Cerebellar cortex (tissue), 1 donor: ENCODE results near the gene PPP2R5C.
A peak's percentile ranks its signal among the peaks of the same experiment; 100 is the strongest.

ENCODE experiments used
- DNase-seq: peaks from one replicate; pipeline ENCODE4 v3.0.0-alpha.2; 2015; ENCODE audit warnings: low spot score

PPP2R5C gene

DNA sequence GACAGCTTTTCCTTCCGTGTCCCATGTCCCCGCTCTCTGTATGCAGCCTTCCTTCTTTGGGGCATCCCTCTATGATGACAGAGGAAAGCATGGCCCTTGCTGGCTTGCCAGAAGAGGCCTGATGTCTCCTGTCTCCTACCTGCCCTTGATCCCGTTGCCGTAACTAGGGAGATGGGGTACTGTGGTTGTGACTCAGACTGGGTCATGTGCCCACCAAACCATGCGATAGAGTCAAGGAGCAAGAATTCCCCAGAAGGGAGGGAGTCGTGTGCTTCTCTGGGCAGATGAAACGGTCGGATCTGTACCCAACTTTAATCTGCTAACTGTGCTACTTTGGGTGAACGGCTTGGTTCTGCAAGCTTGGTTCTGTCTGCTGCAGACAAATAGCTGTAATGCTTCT is 103.8 kb downstream of the PPP2R5C start:
- no peak for DNase-seq

DNA sequence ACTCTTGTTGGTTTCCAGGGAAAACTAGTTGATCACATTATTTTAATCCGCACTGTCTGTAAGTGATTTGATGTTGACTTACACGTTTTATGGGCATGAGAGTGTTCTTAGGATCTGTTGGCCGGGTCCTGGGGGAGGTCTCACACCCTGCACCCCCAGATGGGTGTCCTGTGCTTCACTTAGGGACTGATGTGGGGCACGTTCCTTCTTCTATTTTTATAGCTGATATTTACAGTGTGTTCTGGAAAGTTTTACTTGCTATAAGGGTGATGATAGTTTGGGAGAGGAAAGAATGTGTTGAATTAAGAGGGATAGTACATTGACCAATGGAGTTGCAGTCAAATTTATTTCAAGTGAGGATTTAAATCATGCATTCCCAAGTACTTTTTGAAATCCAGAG is 106.3 kb downstream of the PPP2R5C start:
- DNase-seq = no peak

- no peak for DNase-seq
These were observed 107.7 kb downstream of the PPP2R5C start for GRCh38 chr14:101869217-101869616.

DNA sequence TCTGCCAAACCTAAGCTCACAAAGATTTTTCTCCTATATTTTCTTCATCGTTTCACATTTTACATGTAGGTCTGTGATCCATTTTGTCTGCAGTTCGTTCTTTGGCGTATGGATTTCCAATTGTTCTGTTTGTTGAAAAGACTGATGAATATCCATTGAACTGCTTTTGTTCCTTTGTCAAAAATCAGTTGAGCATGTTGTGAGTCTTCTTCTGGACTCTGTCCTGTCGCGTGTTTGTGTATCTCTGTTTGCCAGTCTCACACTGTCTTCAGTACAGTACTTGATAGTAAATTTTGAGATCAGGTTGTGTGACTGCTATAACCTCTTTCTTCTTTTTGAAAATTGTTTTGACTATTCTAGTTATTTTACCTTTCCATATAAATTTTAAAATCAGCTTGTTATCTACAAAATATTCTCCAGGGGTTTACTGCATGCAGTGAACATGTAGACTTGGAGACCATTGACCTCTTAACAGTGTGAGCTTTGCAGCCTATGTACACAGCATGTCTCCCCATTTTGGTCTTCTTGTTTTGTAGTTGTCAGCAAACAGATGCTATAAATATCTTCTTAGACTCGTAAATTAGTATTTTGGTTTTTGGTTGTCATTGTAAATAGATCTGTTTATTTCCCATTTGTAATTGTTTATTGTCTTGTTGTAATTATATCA is 108.9 kb downstream of the PPP2R5C start:
- no peak for DNase-seq

DNA sequence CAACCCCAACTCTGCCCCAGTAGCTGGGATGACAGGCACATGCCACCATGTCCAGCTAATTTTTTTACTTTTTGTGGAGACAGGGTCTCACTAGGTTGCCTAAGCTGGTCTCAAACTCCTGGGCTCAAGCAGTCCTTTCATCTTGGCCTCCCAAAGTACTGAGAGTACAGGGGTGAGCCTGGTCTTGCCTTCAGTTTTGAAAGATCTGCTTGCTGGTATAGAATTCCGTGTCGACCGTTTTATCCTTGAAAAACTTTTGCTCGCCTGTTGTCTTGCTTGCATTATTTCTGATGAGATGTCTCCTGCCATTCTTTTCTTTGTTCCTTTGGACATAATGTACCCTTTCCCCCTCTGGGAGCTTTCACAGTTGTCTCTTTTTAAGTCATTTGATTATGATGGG is 110.8 kb downstream of the PPP2R5C start:
- no peak for DNase-seq

DNA sequence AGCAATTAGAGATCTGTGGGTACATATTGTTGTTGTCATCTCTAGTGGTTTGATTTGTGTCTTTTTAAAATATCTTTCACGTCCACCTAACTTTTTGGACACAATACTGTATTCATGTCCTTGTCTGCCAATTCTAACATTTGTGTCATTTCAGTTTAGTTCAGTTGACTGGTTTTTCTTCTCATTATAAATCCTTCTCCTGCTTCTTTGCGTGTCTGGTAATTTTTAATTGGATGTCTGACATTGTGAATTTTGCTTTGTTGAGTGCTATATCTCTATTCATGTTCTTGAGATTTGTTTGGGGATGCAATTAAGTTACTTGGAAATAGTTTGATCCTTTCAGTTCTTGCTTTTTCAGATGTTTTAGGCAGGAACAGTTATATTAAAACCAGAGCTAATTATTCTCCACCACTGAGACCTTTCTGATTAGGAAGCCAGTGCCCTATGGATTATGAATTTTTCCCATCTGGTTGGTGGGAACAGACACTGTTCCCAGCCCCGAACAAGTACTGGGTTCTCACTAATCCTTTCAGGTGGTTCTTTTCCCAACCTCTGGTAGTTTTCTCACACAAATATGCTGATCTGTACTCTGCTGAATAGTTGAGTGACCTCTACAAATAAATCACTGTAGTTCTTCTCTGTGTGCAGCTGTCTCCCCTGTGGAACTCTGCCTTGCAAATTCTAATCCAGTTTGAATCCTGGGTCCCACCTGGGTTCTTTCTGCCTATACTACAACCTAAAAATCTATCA is 111.7 kb downstream of the PPP2R5C start:
- DNase-seq = no peak

DNA sequence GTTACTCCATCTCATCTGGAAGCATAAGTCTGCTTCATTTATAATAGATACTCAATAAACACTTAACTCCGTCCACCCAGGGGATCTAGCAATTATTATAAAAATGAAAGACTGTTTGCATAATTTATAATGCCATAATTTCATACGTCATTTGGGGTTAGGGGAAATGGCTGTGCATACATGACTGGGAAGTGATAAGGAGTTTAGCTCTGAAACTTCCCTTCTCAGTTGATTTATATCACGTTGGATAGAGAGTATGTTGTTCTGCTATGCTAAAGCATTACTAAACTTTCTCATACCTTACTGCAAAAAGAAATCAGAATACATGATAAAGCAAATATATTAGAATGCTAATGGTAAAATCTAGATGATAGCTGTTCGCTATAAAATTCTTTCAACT is 112.5 kb downstream of the PPP2R5C start:
- DNase-seq = no peak

GRCh38 chr14:101875041-101875726 is 113.7 kb downstream of the PPP2R5C start:
- no peak for DNase-seq

- no peak for DNase-seq
These were observed 114.4 kb downstream of the PPP2R5C start for GRCh38 chr14:101875727-101876554.

DNA sequence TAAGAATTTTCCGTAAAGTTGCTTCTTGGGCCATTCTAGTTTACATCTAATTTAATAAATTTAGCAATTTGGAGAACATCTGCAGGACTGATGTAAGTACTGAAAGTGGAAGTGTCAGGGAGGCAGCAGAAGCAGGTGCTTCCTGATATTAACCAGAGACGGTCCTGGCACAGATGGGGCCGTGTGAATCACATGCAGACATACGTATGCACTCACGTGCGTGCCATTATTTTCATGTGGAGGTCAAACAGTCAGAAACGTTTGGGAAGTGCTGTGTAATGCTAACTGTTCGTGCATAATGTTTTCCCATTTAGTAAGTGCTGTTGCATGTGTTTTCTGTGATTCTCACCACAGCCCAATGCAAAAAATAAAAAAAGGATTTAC is 115.0 kb downstream of the PPP2R5C start:
- DNase-seq = no peak

DNA sequence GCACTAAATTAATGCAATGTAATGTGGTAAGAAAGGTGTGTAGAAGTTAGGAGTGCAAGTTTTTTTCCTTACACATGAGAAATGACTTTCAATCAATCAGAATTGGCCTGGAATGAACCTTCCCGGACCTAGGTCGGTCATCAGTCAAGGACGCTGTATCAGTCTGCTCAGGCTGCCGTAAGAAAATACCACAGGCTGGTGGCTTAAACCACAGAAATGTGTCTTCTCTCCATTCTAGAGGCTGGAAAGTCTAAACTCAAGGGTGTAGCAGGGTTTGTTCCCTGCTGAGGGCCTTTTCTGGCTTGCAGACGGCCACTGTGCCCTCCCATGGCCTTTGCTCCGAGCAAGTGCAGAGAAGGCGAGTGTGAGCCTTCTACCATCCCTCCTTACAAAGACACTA is 116.3 kb downstream of the PPP2R5C start:
- no peak for DNase-seq

DNA sequence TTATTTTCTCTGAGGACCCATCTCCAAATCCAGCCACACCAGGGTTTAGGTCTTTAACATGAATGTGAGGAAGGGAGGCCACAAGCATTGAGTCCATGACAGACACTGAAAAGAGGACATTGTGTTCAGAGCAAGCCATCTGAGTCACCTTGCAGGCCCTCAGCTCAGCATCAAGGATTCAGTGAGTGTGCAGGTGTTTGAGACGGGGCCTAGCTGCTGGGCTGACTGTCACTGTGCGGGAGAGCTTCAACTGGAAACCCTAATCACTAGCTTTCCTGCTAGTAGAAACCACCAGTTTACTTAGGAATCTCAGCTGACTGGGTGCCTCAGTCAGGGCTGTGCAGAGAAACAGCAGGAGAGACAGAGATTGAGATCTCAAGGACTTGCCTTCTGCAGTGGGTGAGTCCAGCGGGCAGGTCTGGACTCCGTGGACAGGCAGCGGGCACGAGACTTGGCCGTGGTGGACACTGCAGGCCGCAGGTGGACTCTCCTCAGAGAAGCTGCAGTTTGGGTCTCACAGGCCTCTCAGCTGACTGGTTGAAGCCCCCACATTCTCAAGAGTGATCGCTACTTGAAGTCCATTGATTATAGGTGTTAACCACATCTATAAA is 116.8 kb downstream of the PPP2R5C start:
- no peak for DNase-seq

GRCh38 chr14:101878822-101879528 is 117.5 kb downstream of the PPP2R5C start:
- no peak for DNase-seq

DNA sequence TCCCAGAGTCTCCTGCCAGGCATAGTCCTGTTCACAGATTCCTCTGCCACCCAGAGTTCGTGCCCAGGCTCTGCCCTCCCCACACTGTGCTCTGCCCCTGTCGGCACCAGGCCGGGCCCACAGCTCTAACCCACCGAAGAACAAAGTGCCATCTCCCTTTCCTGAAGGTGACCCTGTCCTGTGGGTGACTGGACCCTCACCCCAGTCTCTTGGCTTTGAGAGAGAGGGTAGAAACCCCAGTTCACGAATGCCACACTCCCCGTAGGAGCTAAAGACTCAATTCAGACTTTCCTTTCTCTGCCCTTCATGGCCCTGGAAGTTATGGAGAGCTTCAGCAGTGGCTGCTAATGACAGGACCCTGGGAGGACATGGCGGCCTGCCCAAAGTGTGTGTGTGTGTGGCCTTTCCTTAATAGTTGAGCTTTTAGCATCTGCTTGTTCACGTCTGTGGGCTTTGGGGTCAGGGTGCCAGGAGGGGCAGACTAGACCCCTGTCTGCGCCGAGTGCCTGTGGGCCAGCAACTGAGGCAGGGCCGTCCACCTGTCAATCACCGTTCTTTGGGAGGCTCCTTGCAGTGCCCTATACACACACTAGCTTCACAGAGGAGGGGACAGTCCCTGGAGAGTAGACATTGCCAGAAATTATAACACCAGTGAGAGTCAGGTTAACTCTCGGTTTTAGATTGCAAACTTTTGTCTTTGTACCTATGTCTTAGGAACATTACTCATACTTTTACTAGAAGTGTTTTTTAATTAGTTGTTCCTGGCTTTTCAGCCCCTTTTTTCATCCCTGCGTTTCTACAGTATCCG is 118.2 kb downstream of the PPP2R5C start:
- no peak for DNase-seq

DNA sequence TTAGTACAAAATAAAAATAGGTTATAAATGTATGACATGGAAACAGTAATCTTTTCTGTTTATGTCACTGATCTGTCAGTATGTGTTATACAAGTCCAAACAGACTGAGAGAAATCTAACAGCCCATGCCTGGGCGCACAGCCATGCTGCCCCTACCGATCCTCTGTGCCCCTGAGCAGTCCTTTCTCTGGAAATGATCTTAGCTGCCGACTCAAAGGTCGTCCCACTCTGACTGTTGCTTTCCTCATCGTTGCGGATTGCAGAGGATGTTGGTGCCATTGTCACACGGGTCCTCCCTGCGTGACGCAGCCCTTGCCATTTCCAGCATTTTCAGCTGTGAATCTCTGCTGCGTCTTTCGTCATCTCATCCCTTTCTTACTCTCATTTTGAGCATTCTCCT is 119.9 kb downstream of the PPP2R5C start:
- DNase-seq = no peak

DNA sequence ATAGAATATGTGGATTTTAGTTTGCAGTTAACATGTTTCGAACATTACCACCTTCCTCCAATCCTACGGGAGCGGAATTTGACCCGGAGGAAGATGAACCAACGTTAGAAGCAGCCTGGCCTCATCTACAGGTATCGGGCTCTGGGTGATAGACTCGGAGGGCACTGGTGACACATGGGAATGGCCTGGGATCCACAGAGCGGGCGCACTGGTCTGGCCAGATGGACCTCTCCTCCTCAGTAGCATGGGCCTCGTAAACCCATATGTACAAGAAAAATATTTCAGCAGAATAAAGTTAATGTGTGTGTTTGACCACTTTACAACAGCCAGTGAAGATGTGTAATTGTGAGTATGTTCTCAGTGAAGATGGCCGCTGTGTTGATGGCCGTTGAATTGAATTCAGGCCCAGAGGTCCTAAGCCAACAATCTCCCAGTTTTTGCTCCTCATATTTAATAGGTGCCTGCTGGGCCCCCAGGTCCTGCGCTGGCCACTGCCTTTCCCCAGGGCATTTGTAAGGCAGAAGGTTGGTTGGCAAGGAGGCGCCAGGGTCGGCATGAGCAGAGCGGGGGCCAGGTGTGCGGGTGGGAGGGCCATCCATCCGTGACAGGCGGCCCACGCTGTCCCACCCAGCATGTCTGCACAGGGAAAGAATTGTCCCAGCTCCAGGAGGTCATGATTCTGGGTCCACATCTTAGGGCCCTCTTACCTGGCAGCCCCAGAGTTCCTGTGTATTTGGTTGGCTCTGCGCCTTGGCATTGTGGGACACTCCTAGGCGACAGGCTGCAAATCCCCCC is 120.8 kb downstream of the PPP2R5C start:
- DNase-seq = peak; percentile 23

DNA sequence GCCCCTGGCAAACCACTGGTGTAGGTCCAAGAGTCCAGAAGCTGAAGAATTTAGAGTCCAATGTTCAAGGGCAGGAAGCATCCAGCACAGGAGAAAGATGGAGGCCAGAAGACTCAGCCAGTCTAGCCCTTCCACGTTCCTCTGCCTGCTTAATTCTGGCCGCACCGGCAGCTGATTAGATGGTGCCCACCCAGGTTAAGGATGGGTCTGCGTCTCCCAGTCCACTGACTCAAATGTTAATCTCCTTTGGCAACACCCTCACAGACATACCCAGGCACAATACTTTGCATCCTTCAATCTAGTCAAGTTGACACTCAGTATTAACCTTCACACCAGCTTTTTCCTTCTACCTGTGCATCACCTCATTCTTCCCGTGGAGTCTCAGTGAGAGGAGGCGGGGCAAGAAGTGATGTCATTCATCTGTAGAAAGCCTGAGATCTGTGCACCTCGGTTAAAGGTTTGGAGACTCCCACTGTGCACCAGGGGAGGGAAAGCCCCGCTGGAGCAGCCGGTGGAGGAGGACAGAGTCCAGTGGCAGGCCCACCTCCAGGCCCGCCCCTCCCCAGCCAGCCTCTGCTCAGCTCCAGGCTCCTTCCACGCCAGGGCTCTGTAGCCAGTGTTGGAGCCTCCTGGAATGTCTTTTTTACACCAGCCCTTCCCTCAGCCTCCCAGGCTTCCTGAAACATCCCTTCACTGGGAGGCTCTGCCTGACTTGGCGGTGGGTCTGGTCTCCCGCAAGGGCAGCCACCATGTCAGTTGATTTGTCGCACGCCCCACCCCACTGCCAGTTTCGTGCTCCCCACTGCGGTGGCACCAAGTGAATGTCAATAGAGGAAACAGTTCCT is 122.8 kb downstream of the PPP2R5C start:
- no peak for DNase-seq

GRCh38 chr14:101884934-101885576 is 123.5 kb downstream of the PPP2R5C start:
- DNase-seq = no peak
